ENCODE data around the gene SEMA3B. TPM values are rescaled to one million over a fixed set of nuclear protein-coding genes. Genes with fewer than 3 reads are reported as not detected.
"Not testable (repeated sequence)": the region's sequence is repeated elsewhere in the genome, so short reads cannot be mapped to it uniquely, and the experiment has no call there.

The SEMA3B gene
- total RNA-seq, 1 experiment from 2014 or later = 7.3 TPM

DNA sequence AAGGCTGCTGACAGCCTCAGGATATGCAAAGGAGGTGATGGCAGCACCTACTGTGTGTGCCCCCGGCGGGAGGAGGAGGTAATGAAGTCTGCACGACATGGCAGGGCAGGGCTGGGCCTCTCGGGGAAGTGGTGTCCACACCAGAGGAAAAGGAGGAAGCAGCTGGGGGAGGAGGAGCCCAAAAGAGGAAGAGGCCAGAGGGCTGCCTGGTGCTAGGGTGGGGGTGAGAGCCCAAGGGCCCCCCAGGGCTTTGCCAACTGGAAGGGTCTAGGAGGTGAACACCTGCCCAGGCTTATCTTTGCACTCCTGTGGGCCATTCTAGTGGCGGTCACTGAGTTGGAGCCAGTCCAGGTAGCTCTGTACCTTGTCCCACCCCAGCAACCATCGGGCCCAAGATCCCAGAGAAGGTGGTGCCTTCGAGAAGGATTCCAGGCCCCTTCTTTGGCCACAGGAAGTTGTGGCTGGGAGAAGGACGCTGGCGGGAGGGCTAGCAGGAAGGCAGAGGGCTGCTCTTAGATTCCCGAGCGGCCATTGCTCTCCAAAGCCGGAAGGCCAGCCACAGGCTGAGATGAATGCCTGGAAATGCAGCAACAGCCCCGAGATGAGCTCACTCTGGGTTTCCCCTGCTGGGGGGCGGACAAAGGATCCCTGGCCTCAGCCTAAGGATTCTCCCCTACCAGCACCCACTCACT lies 25.9 kb upstream of the SEMA3B start:
- CTCF ChIA-PET = interaction anchor here (0.6 to 6.4 kb wide), 11 partner anchors 13 to 122 kb away, joined by 3 to 88 read pairs (median 7); no protein-coding TSS in a partner anchor
- Mint-ChIP-seq H3K4me1 (peaks cover 86% of the 10 kb centered on the region), H3K36me3 (peaks cover 2% of the 10 kb centered on the region; the same call in 1 of the 2 replicates), H3K4me3 (peak overlapping the region; percentile 39), H3K9me3 (no peaks in the 10 kb centered on the region), H3K27ac (peak overlapping the region; percentile 89), H3K27me3 (ENCODE audit: low read depth) (no peaks in the 10 kb centered on the region)
- DNase-seq (ENCODE audit: low spot score) = no peak
- no peak for ATAC-seq
- POLR2A ChIA-PET = no interaction called here
- TF ChIP-seq MYBL2 (CRISPR knock-in tag; IDR thresholded peaks at IDR 0.05) (no peak), ZNF263 (CRISPR knock-in tag; IDR thresholded peaks at IDR 0.05; ENCODE audit: low read depth) (no peak), FOXP1 (CRISPR knock-in tag; IDR thresholded peaks at IDR 0.05; ENCODE audit: borderline replicate concordance) (no peak), PRDM15 (CRISPR knock-in tag; IDR thresholded peaks at IDR 0.05) (no peak), GABPB1 (CRISPR knock-in tag; IDR thresholded peaks at IDR 0.05) (no peak)

DNA sequence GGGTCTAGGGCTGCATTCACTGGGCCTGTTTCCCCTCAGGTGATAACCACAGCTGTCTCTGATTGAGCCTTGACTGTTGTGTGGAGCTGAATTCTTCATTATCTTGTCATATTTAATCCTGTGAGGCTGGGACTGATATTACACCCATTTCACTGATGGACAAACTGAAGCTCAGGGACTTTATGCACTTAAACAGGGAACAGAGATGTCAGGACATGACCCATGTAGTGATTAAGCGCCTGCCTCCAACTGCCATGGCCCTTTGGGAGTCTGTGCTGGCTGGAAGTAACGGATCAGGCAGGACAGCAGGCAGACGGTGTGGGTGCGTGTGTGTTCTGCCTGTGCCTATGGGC lies 25.4 kb upstream of the SEMA3B start:
- Mint-ChIP-seq H3K4me3 (no peak overlapping the region), H3K4me1 (peaks cover 83% of the 10 kb centered on the region), H3K9me3 (no peaks in the 10 kb centered on the region), H3K27me3 (ENCODE audit: low read depth) (no peaks in the 10 kb centered on the region), H3K36me3 (peaks cover 2% of the 10 kb centered on the region; the same call in 1 of the 2 replicates), H3K27ac (peak overlapping the region; percentile 80)
- ChIA-PET CTCF (interaction anchor here (0.6 to 6.4 kb wide), 8 partner anchors 13 to 122 kb away, joined by 3 to 88 read pairs (median 8); no protein-coding TSS in a partner anchor), POLR2A (interaction anchor here (1.0 to 1.3 kb wide), 2 partner anchors 8 to 16 kb away, joined by 3 to 4 read pairs; partner anchors contain the start of gene GNAI2)
- DNase-seq (ENCODE audit: low spot score) (no peak), ATAC-seq (no peak)
- TF ChIP-seq MAX (CRISPR knock-in tag; IDR thresholded peaks at IDR 0.05) (no peak), FOXJ3 (CRISPR knock-in tag; IDR thresholded peaks at IDR 0.05; ENCODE audit: borderline replicate concordance) (no peak), ELF4 (CRISPR knock-in tag; IDR thresholded peaks at IDR 0.05; ENCODE audit: low read depth) (no peak), ZNF121 (CRISPR knock-in tag; IDR thresholded peaks at IDR 0.05) (no peak), HMGXB4 (CRISPR knock-in tag; IDR thresholded peaks at IDR 0.05) (no peak), GRHL2 (CRISPR knock-in tag; IDR thresholded peaks at IDR 0.05; ENCODE audit: insufficient replicate concordance, severe bottlenecking) (no peak), CBFB (CRISPR knock-in tag; IDR thresholded peaks at IDR 0.05; ENCODE audit: low read depth) (no peak)
- TF ChIP-seq, protein P1, sequence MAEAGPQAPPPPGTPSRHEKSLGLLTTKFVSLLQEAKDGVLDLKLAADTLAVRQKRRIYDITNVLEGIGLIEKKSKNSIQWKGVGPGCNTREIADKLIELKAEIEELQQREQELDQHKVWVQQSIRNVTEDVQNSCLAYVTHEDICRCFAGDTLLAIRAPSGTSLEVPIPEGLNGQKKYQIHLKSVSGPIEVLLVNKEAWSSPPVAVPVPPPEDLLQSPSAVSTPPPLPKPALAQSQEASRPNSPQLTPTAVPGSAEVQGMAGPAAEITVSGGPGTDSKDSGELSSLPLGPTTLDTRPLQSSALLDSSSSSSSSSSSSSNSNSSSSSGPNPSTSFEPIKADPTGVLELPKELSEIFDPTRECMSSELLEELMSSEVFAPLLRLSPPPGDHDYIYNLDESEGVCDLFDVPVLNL (CRISPR knock-in tag; IDR thresholded peaks at IDR 0.05; ENCODE audit: borderline replicate concordance, low read depth) = no peak

DNA sequence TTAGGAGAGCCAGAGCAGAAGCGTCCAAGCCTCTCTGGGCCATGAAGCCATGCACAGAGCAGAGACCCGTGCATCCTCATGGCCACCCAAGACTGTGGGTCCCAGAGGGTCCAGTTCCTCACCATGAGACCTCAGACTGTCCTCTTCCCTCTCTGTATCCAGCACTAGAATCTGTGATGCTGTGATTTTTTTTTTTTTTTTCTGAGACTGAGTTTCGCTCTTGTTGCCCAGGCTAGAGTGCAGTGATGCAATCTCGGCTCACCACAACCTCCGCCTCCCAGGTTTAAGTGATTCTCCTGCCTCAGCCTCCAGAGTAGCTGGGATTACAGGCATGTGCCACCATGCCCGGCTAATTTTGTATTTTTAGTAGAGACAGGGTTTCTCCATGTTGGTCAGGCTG lies 24.1 kb upstream of the SEMA3B start:
- CTCF ChIA-PET = interaction anchor here (0.6 to 2.0 kb wide), 4 partner anchors 9 to 20 kb away, joined by 3 to 8 read pairs (median 5); partner anchors contain the start of gene GNAI2
- not testable (repeated sequence) for DNase-seq (ENCODE audit: low spot score); H3K9me3 Mint-ChIP-seq; H3K36me3 Mint-ChIP-seq; H3K4me3 Mint-ChIP-seq; ATAC-seq; H3K27me3 Mint-ChIP-seq (ENCODE audit: low read depth)
- peak overlapping the region; percentile 91 for H3K27ac Mint-ChIP-seq
- POLR2A ChIA-PET = interaction anchor here (1.3 kb wide), 1 partner anchor 17 kb away, joined by 3 read pairs; no protein-coding TSS in a partner anchor
- H3K4me1 Mint-ChIP-seq = peaks cover 70% of the 10 kb centered on the region
